Psoas muscle (tissue), 8 donors: ENCODE data around the gene RTTN. TPM values are rescaled to one million over a fixed set of nuclear protein-coding genes. Genes with fewer than 3 reads are reported as not detected.

ENCODE experiments used
- ATAC-seq, 4 donors: fragments of 200-7000 bp; cut with Tn5 transposase; one replicate each; pipeline ENCODE4 v1.9.1; 2020; ENCODE audit warnings: moderate library complexity in 3 of 4, mild to moderate bottlenecking in 2 of 4
- DNase-seq, 2 donors: peaks; one replicate each; pipeline ENCODE4 v3.0.0-alpha.2; 2020
- H3K27ac ChIP-seq: fragments of 200-600 bp; one replicate; pipeline ENCODE4 v1.8.0; 2022
- H3K27me3 ChIP-seq, 3 donors: fragments of 200-600 bp in 1 of 3; one replicate each; pipeline versions ENCODE4 v1.6.1 to v1.8.0; 2013 to 2022; ENCODE audit warnings: low read length in 2 of 3, mild to moderate bottlenecking in 2 of 3, moderate library complexity in 1 of 3; ENCODE audit not compliant: insufficient read depth in 3 of 3
- H3K36me3 ChIP-seq, 2 donors: fragments of 200-600 bp in 1 of 2; one replicate each; pipeline versions ENCODE4 v1.6.1 to v1.8.0; 2013 to 2022; ENCODE audit warnings: low read depth in 1 of 2, mild to moderate bottlenecking in 1 of 2, moderate library complexity in 1 of 2; ENCODE audit not compliant: insufficient read depth in 1 of 2
- H3K4me1 ChIP-seq: fragments of 200-600 bp; one replicate; pipeline ENCODE4 v1.8.0; 2022
- H3K4me3 ChIP-seq: fragments of 200-600 bp; one replicate; pipeline ENCODE4 v1.8.0; 2022; ENCODE audit warnings: mild to moderate bottlenecking
- H3K9me3 ChIP-seq: fragments of 200-600 bp; one replicate; pipeline ENCODE4 v1.8.0; 2022
- CTCF ChIP-seq: fragments of 200-600 bp; IDR thresholded peaks from one replicate; pipeline ENCODE4 v1.8.0; 2022; ENCODE audit warnings: antibody characterized with exemption
- WGBS, 3 donors: extraction: QIAGEN DNeasy Blood & Tissue Kit; methylation state at CpG; one replicate each; pipeline versions ENCODE4 v1.1.6 to v1.1.7; 2013; 5-methylcytosine and 5-hydroxymethylcytosine counted together
- intact Hi-C, 2 donors: fragments of 100-400 bp; cut with DNase I; formaldehyde crosslinking; loops; one replicate each; pipeline versions ENCODE4 v1.11.0 to v1.14.2; 2022
- polyA plus RNA-seq, 3 donors: library from polyadenylated mRNA; stranded (reverse); fragments of 200-250 nt; gene quantifications; one replicate each; pipeline ENCODE4 v1.2.3, GENCODE V29; 2013
- total RNA-seq, 4 donors: library from RNA; stranded (reverse); fragmentation: NEBNext Ultra II Directional in 2 of 4; extraction: Animal tissue kit (Norgen Biotek cat#: 25700) in 2 of 4; gene quantifications; one replicate each; pipeline versions ENCODE4 v1.2.1 to v1.2.4, GENCODE V29; 2021 to 2023
- donor health status: healthy with polysubstance abuse.
- donor health status: DM: no; HTN: no; CAD: no; lungs with moderate emphysema.
- donor health status: Bipolar disorder and iron deficiency.
- donor health status: healthy.
- donor health status: DM: yes; HTN: yes; CAD: no.
- donor health status: DM: no; HTN: no; CAD: no.
- donor health status: DM: no; HTN: no; CAD: no.
- donor health status: DM: yes; HTN: yes; CAD: no.

The RTTN gene
- total and polyA plus RNA-seq, 7 donors: 1.6 to 7.1 (median 3.9) TPM

- Histone ChIP-seq H3K4me1 (no peaks in the 10 kb centered on the region), H3K36me3 (no peaks in the 10 kb centered on the region), H3K9me3 (no peaks in the 10 kb centered on the region), H3K27me3 (no peaks in the 10 kb centered on the region), H3K4me3 (no peak overlapping the region), H3K27ac (no peak overlapping the region)
- no peak for TF ChIP-seq CTCF
- ATAC-seq (no peak), DNase-seq (no peak)
- 91 to 97% (median 91%) methylated on average over 5 of the region's 5 CpGs for WGBS, 3 donors
- intact Hi-C loops: no loop called here
Observed at GRCh38 chr18:69958422-69958821, 247.1 kb downstream of the RTTN start.

GRCh38 chr18:69957747-69958146, 247.7 kb downstream of the RTTN start:
- DNase-seq: no peak
- WGBS, 3 donors: 82 to 88% (median 84%) methylated on average over 3 of the region's 3 CpGs
- no peak for TF ChIP-seq CTCF

GRCh38 chr18:69956665-69957620, 248.5 kb downstream of the RTTN start:
- no peak for ATAC-seq
- Histone ChIP-seq H3K27ac (no peak overlapping the region), H3K27me3 (no peaks in the 10 kb centered on the region), H3K9me3 (no peaks in the 10 kb centered on the region), H3K4me1 (no peaks in the 10 kb centered on the region), H3K36me3 (no peaks in the 10 kb centered on the region), H3K4me3 (no peak overlapping the region)
- TF ChIP-seq CTCF: no peak
- intact Hi-C loops: no loop called here
- 66 to 70% (median 67%) methylated on average over 20 of the region's 20 CpGs for WGBS, 3 donors
- DNase-seq: no peak

More at GRCh38 chr18:69957747-69958146, 247.7 kb downstream of the RTTN start:
- Histone ChIP-seq H3K4me3 (no peak overlapping the region), H3K36me3 (no peaks in the 10 kb centered on the region), H3K27me3 (no peaks in the 10 kb centered on the region), H3K9me3 (no peaks in the 10 kb centered on the region), H3K27ac (no peak overlapping the region), H3K4me1 (no peaks in the 10 kb centered on the region)
- intact Hi-C loops: no loop called here
- no peak for ATAC-seq

GRCh38 chr18:69956057-69956456, 249.4 kb downstream of the RTTN start:
- WGBS, 3 donors: 70 to 75% (median 73%) methylated on average over 5 of the region's 5 CpGs
- H3K4me1 ChIP-seq: no peaks in the 10 kb centered on the region
- no peak overlapping the region for H3K4me3 ChIP-seq
- no peaks in the 10 kb centered on the region for H3K9me3 ChIP-seq
- no peak overlapping the region for H3K27ac ChIP-seq
- no peaks in the 10 kb centered on the region for H3K36me3 ChIP-seq
- DNase-seq: no peak
- H3K27me3 ChIP-seq: no peaks in the 10 kb centered on the region
- no peak for ATAC-seq
- intact Hi-C loops: no loop called here
- no peak for TF ChIP-seq CTCF
